ENCODE measurements around the gene PCED1B.
"Not testable (repeated sequence)": the region's sequence is repeated elsewhere in the genome, so short reads cannot be mapped to it uniquely, and the experiment has no call there.

PCED1B gene

GRCh38 chr12:47095446-47096236 is 16.2 kb downstream of the PCED1B start:
- no peak for DNase-seq

DNA sequence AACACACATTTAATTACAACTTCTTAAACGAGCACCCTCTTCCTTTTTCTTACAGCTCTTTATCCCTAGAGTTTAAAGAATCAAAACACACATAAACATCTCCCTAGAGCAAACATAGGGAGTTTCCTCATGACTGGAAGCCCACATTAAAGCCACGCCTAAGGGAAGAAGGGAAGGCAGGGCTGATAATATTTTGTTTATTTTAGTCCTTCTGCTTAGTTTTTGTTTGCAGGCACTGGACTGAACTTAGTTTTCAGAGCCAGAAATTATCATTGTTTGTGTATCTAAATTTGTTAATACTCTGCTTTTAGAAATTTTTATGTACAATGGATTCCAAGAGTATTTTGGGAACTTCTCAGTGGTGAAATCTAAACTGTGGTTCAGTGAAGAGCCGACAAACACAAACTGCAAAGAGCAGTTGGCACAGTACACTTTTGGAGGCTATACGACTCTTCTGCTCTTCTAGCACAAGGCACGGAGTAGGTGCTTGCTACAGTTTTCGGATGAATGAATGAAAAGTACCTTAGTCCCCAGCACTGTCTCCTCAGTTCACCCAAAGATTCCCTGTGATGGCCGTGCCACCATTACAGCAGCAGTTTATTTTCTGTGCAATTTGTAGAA is 18.0 kb downstream of the PCED1B start:
- DNase-seq, result no peak

- no peak for DNase-seq
Observed at GRCh38 chr12:47098099-47098498, 18.7 kb downstream of the PCED1B start.

DNA sequence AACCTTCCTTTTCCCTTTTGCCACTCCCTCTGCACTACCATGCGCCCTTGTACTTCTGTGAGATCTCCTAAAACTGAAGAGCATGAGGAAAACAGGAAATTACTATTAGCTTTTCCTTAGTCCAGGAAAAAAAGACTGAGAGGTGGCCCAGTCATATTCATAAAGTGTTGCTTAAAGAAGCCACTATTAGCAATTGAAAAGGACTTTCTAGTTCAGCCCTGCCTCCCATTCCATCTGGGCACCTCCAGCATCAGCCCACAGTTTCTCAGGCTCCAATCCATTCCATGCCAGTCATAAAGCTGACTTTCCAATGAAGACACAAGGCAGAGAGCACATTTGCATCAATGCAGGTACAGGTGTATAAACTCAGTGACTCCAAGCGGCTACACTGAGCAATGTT is 20.2 kb downstream of the PCED1B start:
- DNase-seq, result no peak

GRCh38 chr12:47100160-47100559 is 20.7 kb downstream of the PCED1B start:
- no peak for DNase-seq

GRCh38 chr12:47102406-47102805 is 23.0 kb downstream of the PCED1B start:
- DNase-seq, result no peak

DNA sequence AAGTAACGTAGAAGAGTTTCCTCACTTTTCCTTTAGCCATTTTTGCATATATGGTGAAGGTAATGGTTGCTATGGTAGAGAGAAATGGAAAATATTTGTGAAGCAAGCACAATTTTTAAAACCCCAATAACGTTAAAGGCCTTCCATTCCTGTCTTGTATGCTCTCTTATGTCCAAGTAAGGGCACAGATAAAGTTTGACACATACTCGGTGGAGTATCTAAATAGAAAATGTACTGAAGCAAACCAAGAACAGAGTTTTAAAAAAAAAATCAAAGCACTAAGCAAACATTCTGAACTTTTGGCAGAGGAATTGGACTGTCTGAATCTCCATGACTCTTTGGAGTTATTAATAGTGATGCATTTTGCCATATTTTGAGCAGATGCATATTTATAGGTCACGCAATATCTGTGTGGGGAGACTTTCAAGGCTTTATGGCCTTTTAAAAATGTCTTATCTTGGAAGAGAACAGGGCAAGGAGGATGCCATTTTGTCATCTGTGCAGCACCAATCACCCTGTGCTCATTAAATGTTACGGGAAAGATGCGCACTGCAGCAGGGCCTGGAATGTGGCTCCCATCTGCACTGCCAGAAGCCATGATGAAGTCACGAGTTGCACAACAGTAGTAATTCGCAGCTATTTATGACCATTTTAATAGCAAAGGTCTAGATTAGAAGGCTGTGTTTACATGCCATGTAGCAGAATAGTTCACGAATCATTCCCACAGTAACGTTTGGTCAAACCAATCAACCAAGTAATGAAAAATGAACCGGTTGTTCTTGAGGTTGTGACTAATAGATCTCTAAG is 23.6 kb downstream of the PCED1B start:
- no peak for DNase-seq

- DNase-seq, result no peak
Observed at GRCh38 chr12:47105914-47106674, 26.7 kb downstream of the PCED1B start.

- no peak for DNase-seq
Observed at GRCh38 chr12:47107446-47107845, 28.0 kb downstream of the PCED1B start.

- no peak for DNase-seq
Observed at GRCh38 chr12:47107926-47108325, 28.5 kb downstream of the PCED1B start.

DNA sequence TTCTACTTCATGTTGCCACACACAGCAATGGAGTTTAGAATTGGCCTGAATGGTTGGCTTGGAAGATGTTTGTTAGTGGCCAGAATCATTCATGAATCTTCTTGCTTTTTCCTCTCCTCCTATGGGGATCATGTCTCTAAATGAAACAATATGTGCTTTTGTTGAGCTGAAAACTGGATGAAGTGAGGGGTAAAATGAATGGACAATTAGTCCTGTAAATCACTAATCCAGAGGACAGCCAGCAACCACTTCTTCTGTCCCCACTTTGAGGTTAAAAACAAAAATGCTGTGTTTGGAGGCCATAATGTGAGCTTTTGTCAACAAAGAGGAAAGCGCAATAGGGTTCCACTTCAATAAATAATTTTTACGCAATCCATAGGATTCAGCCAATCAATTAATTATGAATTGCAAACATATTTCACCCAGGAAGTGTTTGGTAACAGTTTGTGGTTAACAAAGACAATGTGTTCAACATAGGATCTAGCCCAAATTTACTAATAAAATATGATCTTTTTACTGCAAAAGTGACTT is 30.7 kb downstream of the PCED1B start:
- DNase-seq, result no peak

GRCh38 chr12:47110718-47111391 is 31.4 kb downstream of the PCED1B start:
- DNase-seq, result peak; percentile 12

- DNase-seq, result peak; percentile 30
Observed at GRCh38 chr12:47111392-47111778, 32.0 kb downstream of the PCED1B start.

DNA sequence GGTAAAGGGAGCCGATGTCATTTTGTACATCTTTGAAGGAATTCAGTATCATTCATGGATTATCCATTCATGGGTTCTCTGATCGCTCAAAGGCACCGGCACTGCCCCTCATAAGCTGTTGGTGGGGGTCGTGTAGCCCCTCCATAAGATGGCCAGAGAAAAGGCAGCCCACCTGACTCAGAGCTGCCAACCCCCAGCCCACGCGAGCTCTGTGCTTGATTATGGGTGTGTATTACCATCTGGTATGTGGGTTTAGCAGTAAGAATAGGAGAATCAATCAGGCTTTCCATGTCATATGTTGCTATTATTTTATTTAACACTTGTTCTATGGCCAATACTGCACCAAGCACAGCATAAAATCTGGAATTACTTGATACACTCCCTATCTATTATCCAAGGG is 32.4 kb downstream of the PCED1B start:
- no peak for DNase-seq

DNA sequence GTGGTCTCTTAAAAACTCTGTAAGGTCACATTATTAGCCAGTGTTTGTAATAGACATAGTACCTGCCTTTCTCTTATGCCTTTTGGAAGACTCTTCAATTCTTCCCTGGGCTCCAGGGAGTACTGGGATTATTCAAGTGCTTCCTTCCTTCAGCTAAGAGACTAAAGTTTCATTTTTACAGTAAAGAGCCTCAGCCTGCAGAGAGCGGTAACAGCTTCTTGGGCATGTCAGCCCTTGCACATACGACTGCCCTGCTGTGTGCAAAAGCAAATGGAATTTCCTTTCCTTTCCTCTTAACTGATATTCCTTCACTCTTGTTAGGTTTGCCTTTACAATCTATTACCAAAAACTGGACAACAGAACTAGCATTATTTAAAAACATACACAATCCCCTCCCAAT is 33.3 kb downstream of the PCED1B start:
- DNase-seq, result no peak

DNA sequence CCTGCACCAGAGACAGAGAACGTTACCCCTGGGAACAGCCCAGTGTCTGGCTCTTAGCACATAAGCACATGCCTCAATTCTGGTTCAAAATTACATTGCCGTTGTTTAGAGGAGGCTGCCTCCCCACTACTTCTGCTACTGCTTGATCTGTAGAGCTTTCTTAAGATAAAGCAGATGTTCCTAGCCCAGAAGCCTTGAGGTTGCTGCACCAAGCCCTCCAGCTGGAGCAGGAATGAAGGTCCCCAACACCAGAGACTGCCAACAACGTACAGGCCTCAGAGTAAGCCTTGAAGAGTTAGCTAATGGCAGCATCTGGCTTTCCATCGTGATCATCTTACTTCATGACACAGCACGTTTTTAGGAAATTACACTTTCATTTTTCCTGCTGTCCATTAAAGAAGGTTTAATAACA is 35.1 kb downstream of the PCED1B start:
- DNase-seq, result no peak

DNA sequence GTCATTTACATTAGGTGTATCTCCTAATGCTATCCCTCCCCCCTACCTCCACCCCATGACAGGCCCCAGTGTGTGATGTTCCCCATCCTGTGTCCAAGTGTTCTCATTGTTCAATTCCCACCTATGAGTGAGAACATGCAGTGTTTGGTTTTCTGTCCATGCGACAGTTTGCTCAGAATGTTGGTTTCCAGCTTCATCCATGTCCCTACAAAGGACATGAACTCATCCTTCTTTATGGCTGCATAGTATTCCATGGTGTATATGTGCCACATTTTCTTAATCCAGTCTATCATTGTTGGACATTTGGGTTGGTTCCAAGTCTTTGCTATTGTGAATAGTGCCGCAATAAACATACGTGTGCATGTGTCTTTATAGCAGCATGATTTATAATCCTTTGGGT is 37.9 kb downstream of the PCED1B start:
- DNase-seq, result not testable (repeated sequence)

- DNase-seq, result peak; percentile 48
Observed at GRCh38 chr12:47120736-47121135, 41.3 kb downstream of the PCED1B start.

DNA sequence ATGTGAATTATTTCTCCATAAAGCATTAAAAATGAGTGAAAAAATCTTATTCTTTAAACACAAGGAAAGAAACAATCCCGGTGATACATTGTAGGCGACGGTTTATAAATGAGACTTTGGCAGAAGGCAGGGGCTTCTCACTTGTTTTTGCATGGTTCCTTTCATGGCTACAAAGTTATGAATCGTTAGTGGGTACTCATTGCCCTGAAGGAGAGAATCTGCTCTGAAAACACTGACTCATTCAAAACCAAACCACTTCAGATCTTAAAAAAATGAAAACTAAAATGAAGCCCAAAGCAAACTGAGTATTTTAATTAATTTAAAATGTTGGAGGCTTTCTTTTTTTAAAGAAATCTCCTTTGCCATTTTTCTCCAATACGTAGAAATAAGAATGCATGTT is 41.7 kb downstream of the PCED1B start:
- DNase-seq, result peak; percentile 11

- DNase-seq, result no peak
Observed at GRCh38 chr12:47122602-47123001, 43.2 kb downstream of the PCED1B start.

- DNase-seq, result no peak
Observed at GRCh38 chr12:47123730-47124129, 44.3 kb downstream of the PCED1B start.

DNA sequence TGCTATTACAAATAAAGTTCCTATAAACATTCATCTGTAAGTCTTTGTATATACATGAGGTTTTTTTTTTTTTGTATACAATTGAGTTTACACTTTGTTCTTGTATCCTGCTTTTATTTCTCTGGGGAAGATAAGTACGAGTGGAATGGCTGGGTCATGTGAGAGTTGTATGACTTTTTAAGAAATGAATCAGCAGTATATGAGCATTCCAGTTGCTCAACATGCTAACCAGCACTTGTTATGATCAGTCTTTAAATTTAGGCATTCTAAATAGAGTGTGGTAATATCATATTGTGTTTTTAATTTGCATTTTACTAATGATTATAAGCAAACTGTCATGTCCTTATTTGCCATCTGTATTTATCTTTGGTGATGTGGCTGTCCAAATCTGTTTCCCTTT is 45.0 kb downstream of the PCED1B start:
- DNase-seq, result no peak
